Smooth muscle cell (in vitro differentiated cells): ENCODE results near the gene SMARCA4. TPM values are rescaled to one million over a fixed set of nuclear protein-coding genes. Genes with fewer than 3 reads are reported as not detected.

Source experiments
- DNase-seq: peaks from one replicate; lab custom pipeline; 2025; ENCODE audit not compliant: unreplicated experiment; lab: John Stamatoyannopoulos, UW
- H2AFZ ChIP-seq: fragments of 200-600 bp; sonication (generic); 2 replicates; pipeline ENCODE4 v1.6.0; 2016; ENCODE audit warnings: antibody characterized with exemption, low read depth, mild to moderate bottlenecking
- H3F3A ChIP-seq: fragments of 200-600 bp; sonication (generic); 2 replicates; pipeline ENCODE4 v1.6.0; 2017; ENCODE audit warnings: antibody characterized with exemption, low read depth
- H3K27ac ChIP-seq: fragments of 200-600 bp; sonication (generic); 2 replicates; pipeline ENCODE4 v1.5.1; 2016; ENCODE audit warnings: low read depth, mild to moderate bottlenecking
- H3K27me3 ChIP-seq: fragments of 200-600 bp; sonication (generic); 2 replicates; pipeline ENCODE4 v1.6.1; 2016; ENCODE audit warnings: low read depth, mild to moderate bottlenecking
- H3K36me3 ChIP-seq: fragments of 200-600 bp; sonication (generic); 2 replicates; pipeline ENCODE4 v1.5.1; 2016; ENCODE audit warnings: low read depth
- H3K4me1 ChIP-seq: fragments of 200-600 bp; sonication (generic); 2 replicates; pipeline ENCODE4 v1.5.1; 2016; ENCODE audit warnings: low read depth
- H3K4me2 ChIP-seq: fragments of 200-600 bp; sonication (generic); 2 replicates; pipeline ENCODE4 v1.6.0; 2016; ENCODE audit warnings: mild to moderate bottlenecking
- H3K4me3 ChIP-seq: fragments of 200-600 bp; sonication (generic); 2 replicates; pipeline ENCODE4 v1.5.1; 2016; ENCODE audit warnings: mild to moderate bottlenecking
- H3K79me2 ChIP-seq: fragments of 200-600 bp; sonication (generic); 2 replicates; pipeline ENCODE4 v1.6.0; 2016; ENCODE audit warnings: low read depth, mild to moderate bottlenecking
- H3K9ac ChIP-seq: fragments of 200-600 bp; sonication (generic); 2 replicates; pipeline ENCODE4 v1.6.0; 2016; ENCODE audit warnings: low read depth
- H3K9me3 ChIP-seq: fragments of 200-600 bp; sonication (generic); replicated peaks from 2 replicates; pipeline ENCODE4 v1.5.1; 2016; ENCODE audit warnings: low read depth
- H4K20me1 ChIP-seq: fragments of 200-600 bp; sonication (generic); 2 replicates; pipeline ENCODE4 v1.6.0; 2016; ENCODE audit warnings: low read depth
- CTCF ChIP-seq: fragments of 200-600 bp; sonication (generic); IDR thresholded peaks from 2 replicates; pipeline ENCODE4 v1.5.1; 2017; ENCODE audit warnings: borderline replicate concordance, mild to moderate bottlenecking, antibody characterized with exemption; ENCODE audit not compliant: insufficient read depth, poor library complexity, severe bottlenecking
- WGBS: methylation state at CpG from one replicate; pipeline ENCODE4 v1.1.7; 2016; ENCODE audit warnings: low lambda C conversion rate; 5-methylcytosine and 5-hydroxymethylcytosine counted together
- polyA plus RNA-seq: library from polyadenylated mRNA; unstranded; fragments of >200 nt; fragmentation: Nextera tagmentation; extraction: Ambion mirVana; gene quantifications from 2 replicates; pipeline ENCODE4 v1.2.1, GENCODE V29; 2016
- total RNA-seq: library from RNA; depleted of rRNA; stranded (reverse); fragments of >200 nt; gene quantifications from 2 replicates; pipeline ENCODE4 v1.2.3, GENCODE V29; 2014

SMARCA4 gene
- total and polyA plus RNA-seq, 2 experiments from 2014 or later, result 59.6 to 100 TPM

- WGBS, result 98% methylated on average over 11 of the region's 11 CpGs
- no peak for DNase-seq
- H3K36me3 ChIP-seq, result no peaks in the 10 kb centered on the region
Measured at GRCh38 chr19:11078893-11079292, 118.1 kb downstream of the SMARCA4 start.

GRCh38 chr19:11079999-11080398, 119.2 kb downstream of the SMARCA4 start:
- no peak overlapping the region for H3K4me2 ChIP-seq
- H3K9ac ChIP-seq, result no peak overlapping the region
- 96% methylated on average over 9 of the region's 9 CpGs for WGBS
- TF ChIP-seq CTCF, result no peak
- no peaks in the 10 kb centered on the region for H3K79me2 ChIP-seq
- no peaks in the 10 kb centered on the region for H4K20me1 ChIP-seq
- no peak overlapping the region for H2AFZ ChIP-seq
- peaks cover 4% of the 10 kb centered on the region for H3F3A ChIP-seq
- H3K27ac ChIP-seq, result no peak overlapping the region
- no peaks in the 10 kb centered on the region for H3K36me3 ChIP-seq
- no peaks in the 10 kb centered on the region for H3K27me3 ChIP-seq
- H3K4me1 ChIP-seq, result peaks cover 4% of the 10 kb centered on the region
- no peak for DNase-seq
- H3K9me3 ChIP-seq, result no peaks in the 10 kb centered on the region
- H3K4me3 ChIP-seq, result no peak overlapping the region

More at GRCh38 chr19:11078893-11079292, 118.1 kb downstream of the SMARCA4 start:
- Histone ChIP-seq H4K20me1 (no peaks in the 10 kb centered on the region), H3K9ac (no peak overlapping the region), H3K79me2 (no peaks in the 10 kb centered on the region), H3F3A (no peaks in the 10 kb centered on the region), H3K27ac (no peak overlapping the region), H2AFZ (no peak overlapping the region), H3K4me3 (no peak overlapping the region), H3K4me2 (no peak overlapping the region), H3K4me1 (no peaks in the 10 kb centered on the region), H3K9me3 (no peaks in the 10 kb centered on the region), H3K27me3 (no peaks in the 10 kb centered on the region)
- no peak for TF ChIP-seq CTCF

- Histone ChIP-seq H3K9ac (peak overlapping the region; percentile 99), H3K4me1 (peaks cover 24% of the 10 kb centered on the region), H3K79me2 (peaks cover 37% of the 10 kb centered on the region), H3K27me3 (no peaks in the 10 kb centered on the region), H3K36me3 (no peaks in the 10 kb centered on the region), H3K9me3 (no peaks in the 10 kb centered on the region), H3F3A (peaks cover 15% of the 10 kb centered on the region), H3K4me2 (peak overlapping the region; percentile 85), H4K20me1 (peaks cover 26% of the 10 kb centered on the region), H3K27ac (peak overlapping the region; percentile 98), H3K4me3 (peak overlapping the region; percentile 87), H2AFZ (no peak overlapping the region)
- WGBS, result 81% methylated on average over 4 of the region's 4 CpGs
- no peak for DNase-seq
- no peak for TF ChIP-seq CTCF
Measured at GRCh38 chr19:11087870-11088505, 127.2 kb downstream of the SMARCA4 start.
